NB4 (cell line): ENCODE measurements around the gene POU6F2.

Source experiments
- DNase-seq: peaks from one replicate; pipeline ENCODE4 v3.0.0; 2010; ENCODE audit warnings: low read depth
- H3K4me3 ChIP-seq: one replicate; pipeline ENCODE4 v1.5.1; 2011; ENCODE audit warnings: mild to moderate bottlenecking, low read depth, low read length, moderate library complexity
- MYC ChIP-seq: IDR thresholded peaks from 2 replicates; pipeline ENCODE4 v1.6.1; 2011; ENCODE audit warnings: low read depth, low read length
- POLR2A ChIP-seq: IDR thresholded peaks from 2 replicates; pipeline ENCODE4 v1.6.1; 2011; ENCODE audit warnings: mild to moderate bottlenecking; ENCODE audit not compliant: insufficient read length; ENCODE audit errors: extremely low read depth
- TF ChIP-seq, protein P1 (sequence below): IDR thresholded peaks from one replicate; pipeline ENCODE4 v1.5.1; 2012; ENCODE audit warnings: low read depth, low read length
- TF ChIP-seq, protein P2 (sequence below): IDR thresholded peaks from 2 replicates; pipeline ENCODE4 v1.6.1; 2011; ENCODE audit warnings: low read depth, low read length

POU6F2 gene

DNA sequence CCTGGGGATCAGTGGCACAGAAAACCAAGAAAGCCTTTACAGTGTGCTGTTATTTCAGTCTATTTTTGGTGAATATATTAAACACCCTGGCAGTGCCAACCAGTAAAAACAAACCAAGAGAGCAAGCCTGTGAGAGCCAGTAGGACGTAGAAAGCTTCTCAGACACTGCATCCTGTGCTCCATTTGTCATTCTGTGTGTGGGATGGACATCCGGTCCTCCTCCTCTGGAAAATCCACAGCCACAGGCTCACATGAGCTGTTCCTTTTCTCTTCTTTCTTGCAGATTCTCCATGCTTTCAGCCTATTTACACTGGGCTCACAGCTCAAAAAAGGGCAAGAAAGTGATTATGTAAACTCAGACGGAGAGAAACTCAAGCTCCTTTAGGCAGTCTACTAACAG, 468.8 kb downstream of the POU6F2 start:
- TF ChIP-seq, protein P1, sequence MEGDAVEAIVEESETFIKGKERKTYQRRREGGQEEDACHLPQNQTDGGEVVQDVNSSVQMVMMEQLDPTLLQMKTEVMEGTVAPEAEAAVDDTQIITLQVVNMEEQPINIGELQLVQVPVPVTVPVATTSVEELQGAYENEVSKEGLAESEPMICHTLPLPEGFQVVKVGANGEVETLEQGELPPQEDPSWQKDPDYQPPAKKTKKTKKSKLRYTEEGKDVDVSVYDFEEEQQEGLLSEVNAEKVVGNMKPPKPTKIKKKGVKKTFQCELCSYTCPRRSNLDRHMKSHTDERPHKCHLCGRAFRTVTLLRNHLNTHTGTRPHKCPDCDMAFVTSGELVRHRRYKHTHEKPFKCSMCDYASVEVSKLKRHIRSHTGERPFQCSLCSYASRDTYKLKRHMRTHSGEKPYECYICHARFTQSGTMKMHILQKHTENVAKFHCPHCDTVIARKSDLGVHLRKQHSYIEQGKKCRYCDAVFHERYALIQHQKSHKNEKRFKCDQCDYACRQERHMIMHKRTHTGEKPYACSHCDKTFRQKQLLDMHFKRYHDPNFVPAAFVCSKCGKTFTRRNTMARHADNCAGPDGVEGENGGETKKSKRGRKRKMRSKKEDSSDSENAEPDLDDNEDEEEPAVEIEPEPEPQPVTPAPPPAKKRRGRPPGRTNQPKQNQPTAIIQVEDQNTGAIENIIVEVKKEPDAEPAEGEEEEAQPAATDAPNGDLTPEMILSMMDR = no peak
- TF ChIP-seq, protein P2, sequence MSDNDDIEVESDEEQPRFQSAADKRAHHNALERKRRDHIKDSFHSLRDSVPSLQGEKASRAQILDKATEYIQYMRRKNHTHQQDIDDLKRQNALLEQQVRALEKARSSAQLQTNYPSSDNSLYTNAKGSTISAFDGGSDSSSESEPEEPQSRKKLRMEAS = no peak
- TF ChIP-seq MYC (no peak), POLR2A (no peak)
- DNase-seq = no peak
- H3K4me3 ChIP-seq = no peak overlapping the region

DNA sequence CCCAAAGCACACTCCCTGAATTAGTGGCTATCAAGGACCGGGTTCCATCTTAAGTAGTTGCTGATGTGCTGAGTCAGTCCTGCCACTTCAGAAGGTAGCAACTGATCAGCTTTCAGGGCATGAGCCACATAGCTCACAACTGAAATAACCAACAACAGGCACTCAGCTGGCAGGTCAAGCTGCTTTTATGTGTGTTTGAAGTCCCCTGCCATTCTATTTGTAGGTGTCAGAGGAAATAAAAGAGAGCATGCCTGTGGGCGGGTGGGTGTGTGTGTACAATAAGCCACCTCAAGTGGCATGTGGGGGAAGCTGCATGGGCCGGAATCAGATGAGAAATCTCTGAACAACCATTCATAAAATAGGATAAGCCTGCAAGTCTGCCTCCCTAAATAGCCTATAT, 474.2 kb downstream of the POU6F2 start:
- no peak for DNase-seq
- TF ChIP-seq, protein P1 = no peak
- TF ChIP-seq POLR2A = no peak
- no peak for TF ChIP-seq MYC
- TF ChIP-seq, protein P2 = no peak
- no peak overlapping the region for H3K4me3 ChIP-seq

DNA sequence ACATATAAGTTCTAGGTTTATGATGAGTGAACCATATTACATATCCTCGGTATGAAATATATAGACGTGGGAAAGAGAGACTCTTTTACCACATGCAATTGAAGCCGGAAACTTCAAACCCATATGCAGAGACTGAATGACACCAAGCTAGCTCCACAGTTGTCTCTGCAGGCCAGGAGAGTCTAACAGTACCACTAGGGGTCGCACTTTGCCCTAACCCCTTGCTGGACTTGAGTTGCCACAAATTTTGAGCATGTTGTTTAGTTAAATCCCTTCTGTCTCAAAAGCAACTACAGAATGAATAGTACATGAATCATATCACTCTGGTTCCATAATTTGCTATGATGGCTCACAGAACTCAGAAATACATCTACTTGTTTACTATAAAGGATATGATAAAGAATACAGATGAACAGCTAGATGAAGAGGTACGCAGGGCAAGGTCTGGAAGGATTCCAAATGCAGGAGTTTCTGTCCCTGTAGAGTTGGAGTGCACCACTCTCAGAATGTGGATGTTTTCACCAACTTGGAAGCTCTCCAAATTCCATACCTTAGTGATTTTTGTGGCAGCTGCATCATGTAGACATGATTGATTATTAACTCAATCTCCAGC, 476.1 kb downstream of the POU6F2 start:
- peak; percentile 79 for DNase-seq
- no peak for TF ChIP-seq POLR2A
- TF ChIP-seq, protein P2 = no peak
- TF ChIP-seq, protein P1 = peak; percentile 99
- peak; percentile 47; the same call in 1 of the 2 replicates for TF ChIP-seq MYC
- no peak overlapping the region for H3K4me3 ChIP-seq

DNA sequence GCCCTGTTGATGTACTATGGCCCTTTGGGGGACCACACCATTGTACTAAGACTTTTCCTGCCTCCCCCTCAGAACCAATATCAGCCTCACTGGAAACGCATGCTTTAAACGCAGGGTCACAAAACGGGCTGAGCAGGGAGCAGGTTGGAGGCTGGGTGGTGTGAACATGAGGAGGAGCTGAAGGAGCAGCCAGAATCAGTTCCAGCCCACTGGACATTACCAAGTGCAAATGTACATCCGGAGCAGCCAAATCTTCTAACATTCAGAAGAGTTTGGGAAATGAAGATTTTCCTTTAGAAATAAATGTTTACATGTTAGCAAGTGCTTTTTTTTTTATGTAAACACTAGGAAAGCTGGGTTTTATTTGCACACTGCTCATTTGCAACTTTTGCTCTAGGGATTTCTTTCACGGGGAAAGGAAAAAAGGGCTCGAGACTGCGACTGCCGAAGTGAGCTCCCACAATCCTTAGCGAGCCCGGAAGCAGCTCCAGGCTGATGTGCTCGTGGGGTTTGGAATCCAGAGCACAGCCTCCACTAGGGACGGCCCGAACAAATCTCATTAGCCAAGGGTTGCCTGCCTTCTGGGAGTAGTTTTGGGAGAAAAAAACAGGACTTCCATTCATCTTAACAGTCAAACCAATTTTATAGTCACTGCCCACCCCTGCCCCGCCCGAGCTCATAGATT, 480.5 kb downstream of the POU6F2 start:
- H3K4me3 ChIP-seq = no peak overlapping the region
- DNase-seq = no peak
- TF ChIP-seq POLR2A (no peak), MYC (no peak)
- TF ChIP-seq, protein P2 = no peak
- TF ChIP-seq, protein P1 = no peak

DNA sequence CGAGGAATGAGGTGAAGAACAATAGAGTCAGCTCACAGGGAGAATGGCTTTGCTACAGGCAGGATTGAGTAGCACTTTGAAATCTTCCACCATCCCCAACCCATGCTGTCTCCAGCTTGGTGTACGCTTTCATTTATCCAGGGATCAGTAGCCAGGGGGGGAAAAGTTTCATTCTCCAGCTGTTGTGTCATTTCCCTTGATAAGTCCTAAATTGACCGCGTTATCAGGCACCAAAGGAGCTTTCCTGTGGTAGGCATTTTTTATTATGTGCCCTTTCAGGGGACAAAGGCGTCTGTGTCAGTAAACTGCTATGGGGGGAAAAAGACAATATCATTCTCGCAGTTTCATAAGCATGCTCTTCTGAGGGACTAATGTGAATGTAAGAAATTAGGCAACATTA, 481.9 kb downstream of the POU6F2 start:
- no peak for DNase-seq
- TF ChIP-seq, protein P1 = no peak
- TF ChIP-seq, protein P2 = no peak
- TF ChIP-seq POLR2A (no peak), MYC (no peak)
- H3K4me3 ChIP-seq = no peak overlapping the region
